ENCODE measurements around the gene TWF2.

The TWF2 gene

GRCh38 chr3:52215351-52215750, 23.6 kb downstream of the TWF2 start:
- H3K27me3 ChIP-seq (ENCODE audit: insufficient read depth, poor library complexity, severe bottlenecking), result no peaks in the 10 kb centered on the region
- H3K4me3 ChIP-seq (replicated peaks; ENCODE audit: insufficient read depth, low read length), result no peak overlapping the region
- DNase-seq (ENCODE audit: low read depth in 1 of 2, low spot score in 1 of 2), result no peak
- H3K27ac ChIP-seq (replicated peaks), result no peak overlapping the region
- TF ChIP-seq SPI1 (IDR thresholded peaks at IDR 0.05; ENCODE audit: borderline replicate concordance, low read depth), result no peak
- TF ChIP-seq POLR2AphosphoS5 (IDR thresholded peaks at IDR 0.05; ENCODE audit: low read depth), result peak; percentile 55; the same call in 1 of the 2 replicates

GRCh38 chr3:52213901-52214300, 25.1 kb downstream of the TWF2 start:
- no peak overlapping the region for H3K27ac ChIP-seq (replicated peaks)
- TF ChIP-seq SPI1 (IDR thresholded peaks at IDR 0.05; ENCODE audit: borderline replicate concordance, low read depth) (no peak), POLR2AphosphoS5 (IDR thresholded peaks at IDR 0.05; ENCODE audit: low read depth) (no peak), REST (IDR thresholded peaks at IDR 0.05; ENCODE audit: insufficient replicate concordance, low read depth) (no peak), CTCF (IDR thresholded peaks at IDR 0.05; ENCODE audit: insufficient read depth, low read length) (no peak), GABPA (IDR thresholded peaks at IDR 0.05; ENCODE audit: low read depth) (no peak)
- no peak overlapping the region for H3K4me3 ChIP-seq (replicated peaks; ENCODE audit: insufficient read depth, low read length)
- no peaks in the 10 kb centered on the region for H3K27me3 ChIP-seq (ENCODE audit: insufficient read depth, poor library complexity, severe bottlenecking)
- no peak for DNase-seq (ENCODE audit: low read depth in 1 of 2, low spot score in 1 of 2)

- DNase-seq (ENCODE audit: low read depth in 1 of 2, low spot score in 1 of 2), result no peak
- Histone ChIP-seq H3K4me3 (replicated peaks; ENCODE audit: insufficient read depth, low read length) (no peak overlapping the region), H3K27ac (replicated peaks) (peak overlapping the region; percentile 28; the same call in 1 of the 2 replicates), H3K27me3 (ENCODE audit: insufficient read depth, poor library complexity, severe bottlenecking) (no peaks in the 10 kb centered on the region)
- 0 out of 2 replicates have a peak, but pooled peaks have one; percentile 12 for TF ChIP-seq POLR2AphosphoS5 (IDR thresholded peaks at IDR 0.05; ENCODE audit: low read depth)
- TF ChIP-seq GABPA (IDR thresholded peaks at IDR 0.05; ENCODE audit: low read depth), result no peak
These were observed 26.0 kb downstream of the TWF2 start for GRCh38 chr3:52213005-52213404.

GRCh38 chr3:52211268-52211891, 27.6 kb downstream of the TWF2 start:
- TF ChIP-seq CTCF (IDR thresholded peaks at IDR 0.05; ENCODE audit: insufficient read depth, low read length) (no peak), GABPA (IDR thresholded peaks at IDR 0.05; ENCODE audit: low read depth) (no peak), SPI1 (IDR thresholded peaks at IDR 0.05; ENCODE audit: borderline replicate concordance, low read depth) (no peak), POLR2AphosphoS5 (IDR thresholded peaks at IDR 0.05; ENCODE audit: low read depth) (no peak), REST (IDR thresholded peaks at IDR 0.05; ENCODE audit: insufficient replicate concordance, low read depth) (no peak)
- DNase-seq (ENCODE audit: low read depth in 1 of 2, low spot score in 1 of 2), result no peak
- Histone ChIP-seq H3K27ac (replicated peaks) (peak overlapping the region; percentile 66), H3K4me3 (replicated peaks; ENCODE audit: insufficient read depth, low read length) (no peak overlapping the region), H3K27me3 (ENCODE audit: insufficient read depth, poor library complexity, severe bottlenecking) (no peaks in the 10 kb centered on the region)
